GM12878 (cell line): ENCODE results near the gene CRIM1. TPM values are rescaled to one million over a fixed set of nuclear protein-coding genes. Genes with fewer than 3 reads are reported as not detected.

ENCODE experiments used
- ATAC-seq: fragments of 200-7000 bp; cut with Tn5 transposase; 3 replicates; pipeline ENCODE4 v1.9.1; 2020; ENCODE audit warnings: mild to moderate bottlenecking, moderate library complexity
- BruUV-seq: library from RNA; stranded (reverse); fragments of 400-500 nt; replicated peaks from 2 replicates; lab custom pipeline; 2021; lab: Mats Ljungman, UMichigan
- CTCF ChIA-PET: fragments of 300-600 bp; sonication (Branson Sonifier 250); formaldehyde crosslinking; extraction: SDS; loops from one replicate; lab custom pipeline; 2021; ENCODE audit warnings: inconsistent platforms; lab: Yijun Ruan, JAX
- POLR2A ChIA-PET: fragments of 350-600 bp; formaldehyde crosslinking; extraction: SDS; loops from one replicate; lab custom pipeline; 2021; ENCODE audit warnings: inconsistent platforms; lab: Charles Lee
- RAD21 ChIA-PET: fragments of 300-600 bp; sonication (Branson Sonifier 250); formaldehyde crosslinking; loops from one replicate; lab custom pipeline; 2023; ENCODE audit warnings: antibody characterized with exemption; ENCODE audit not compliant: unreplicated experiment; lab: Charles Lee
- SMC1A ChIA-PET: fragments of 300-600 bp; sonication (Branson Sonifier 250); formaldehyde crosslinking; loops from one replicate; lab custom pipeline; 2023; ENCODE audit not compliant: unreplicated experiment, uncharacterized antibody; lab: Charles Lee
- DNase-seq: peaks from one replicate; pipeline ENCODE4 v3.0.0-alpha.2; 2011; ENCODE audit warnings: low read depth, low spot score
- FAIRE-seq: peaks from 3 replicates; lab custom pipeline; 2011; peaks lifted over from hg19 to GRCh38; lab: Jason Lieb, UNC
- H2AFZ ChIP-seq: 2 replicates; pipeline ENCODE4 v1.6.0; 2011; ENCODE audit warnings: low read depth, low read length, control low read depth; ENCODE audit not compliant: control insufficient read depth
- H3K27ac ChIP-seq: 2 replicates; pipeline ENCODE4 v1.5.1; 2011; ENCODE audit warnings: control low read depth; ENCODE audit not compliant: control insufficient read depth, insufficient read depth
- H3K27me3 ChIP-seq, 2 experiments: replicated peaks in 1 of 2; 2 replicates each; pipeline versions ENCODE4 v1.6.0 to v1.6.1; 2011; ENCODE audit warnings: low read length in 1 of 2; ENCODE audit not compliant: control insufficient read depth in 2 of 2, insufficient read depth in 2 of 2
- H3K36me3 ChIP-seq, 2 experiments: 2 replicates each; pipeline ENCODE4 v1.5.1; 2011; ENCODE audit warnings: low read length in 1 of 2; ENCODE audit not compliant: control insufficient read depth in 2 of 2, insufficient read depth in 2 of 2
- H3K4me1 ChIP-seq: 2 replicates; pipeline ENCODE4 v1.6.1; 2011; ENCODE audit warnings: mild to moderate bottlenecking, low read length, moderate library complexity, mixed read lengths; ENCODE audit not compliant: control insufficient read depth, insufficient read depth
- H3K4me2 ChIP-seq: 2 replicates; pipeline ENCODE4 v1.6.0; 2011; ENCODE audit warnings: control low read depth; ENCODE audit not compliant: control insufficient read depth, insufficient read depth
- H3K4me3 ChIP-seq: fragments of 200-600 bp; sonication (generic); 2 replicates; pipeline ENCODE4 v1.5.1; 2016
- H3K79me2 ChIP-seq: 2 replicates; pipeline ENCODE4 v1.6.0; 2011; ENCODE audit warnings: low read length; ENCODE audit not compliant: control insufficient read depth, insufficient read depth
- H3K9ac ChIP-seq: 2 replicates; pipeline ENCODE4 v1.8.0; 2011; ENCODE audit warnings: low read length, control low read depth, mixed read lengths; ENCODE audit not compliant: control insufficient read depth, insufficient read depth
- H3K9me3 ChIP-seq: replicated peaks from 3 replicates; pipeline ENCODE4 v1.5.1; 2011; ENCODE audit warnings: mild to moderate bottlenecking, low read length; ENCODE audit not compliant: control insufficient read depth, insufficient read depth
- H4K20me1 ChIP-seq: 2 replicates; pipeline ENCODE4 v1.6.0; 2011; ENCODE audit not compliant: control insufficient read depth, insufficient read depth
- EP300 ChIP-seq, 2 experiments: fragments of 150-350 bp in 1 of 2; IDR thresholded peaks; 2 replicates each; pipeline ENCODE4 v1.6.1; 2011 to 2012; ENCODE audit warnings: low read depth in 2 of 2, low read length in 2 of 2, borderline replicate concordance in 1 of 2, improper control_type of control experiment in 1 of 2, inconsistent platforms in 1 of 2; ENCODE audit not compliant: control insufficient read depth in 1 of 2
- ESRRA ChIP-seq: IDR thresholded peaks from 2 replicates; pipeline ENCODE4 v1.6.1; 2012; ENCODE audit warnings: mild to moderate bottlenecking, low read length, improper control_type of control experiment
- EZH2 ChIP-seq: IDR thresholded peaks from 2 replicates; pipeline ENCODE4 v1.6.1; 2012; ENCODE audit warnings: low read depth, mild to moderate bottlenecking, control low read depth, inconsistent platforms, low read length, borderline replicate concordance; ENCODE audit not compliant: control insufficient read depth
- GABPA ChIP-seq: IDR thresholded peaks from 2 replicates; pipeline ENCODE4 v1.6.1; 2014; ENCODE audit warnings: antibody characterized with exemption, low read depth, mild to moderate bottlenecking, inconsistent platforms
- IKZF1 ChIP-seq: fragments of 450-650 bp; conservative IDR thresholded peaks from 2 replicates; pipeline ENCODE4 v1.6.1; 2017; ENCODE audit warnings: antibody characterized with exemption, mild to moderate bottlenecking
- NFYB ChIP-seq: IDR thresholded peaks from 2 replicates; pipeline ENCODE4 v1.6.1; 2011; ENCODE audit warnings: low read depth, mild to moderate bottlenecking, low read length, improper control_type of control experiment, moderate library complexity; ENCODE audit not compliant: insufficient read depth
- NRF1 ChIP-seq: conservative IDR thresholded peaks from 2 replicates; pipeline ENCODE4 v1.6.1; 2011; ENCODE audit warnings: mild to moderate bottlenecking, low read depth, low read length, improper control_type of control experiment
- PML ChIP-seq: IDR thresholded peaks from 2 replicates; pipeline ENCODE4 v1.6.1; 2012; ENCODE audit warnings: low read length, inconsistent platforms
- RUNX3 ChIP-seq: IDR thresholded peaks from 2 replicates; pipeline ENCODE4 v1.6.1; 2012; ENCODE audit warnings: low read length, inconsistent platforms
- SMC3 ChIP-seq: IDR thresholded peaks from 2 replicates; pipeline ENCODE4 v1.6.1; 2011; ENCODE audit warnings: low read length, improper control_type of control experiment, borderline replicate concordance
- STAT1 ChIP-seq: fragments of 450-650 bp; conservative IDR thresholded peaks from 2 replicates; pipeline ENCODE4 v1.6.1; 2014; ENCODE audit warnings: antibody characterized with exemption, mild to moderate bottlenecking
- TCF7 ChIP-seq: IDR thresholded peaks from 2 replicates; pipeline ENCODE4 v1.6.1; 2014; ENCODE audit warnings: antibody characterized with exemption, borderline replicate concordance
- ZNF622 ChIP-seq: fragments of 450-650 bp; IDR thresholded peaks from 2 replicates; pipeline ENCODE4 v1.6.1; 2017; ENCODE audit warnings: mild to moderate bottlenecking, inconsistent platforms
- ZZZ3 ChIP-seq: IDR thresholded peaks from 2 replicates; pipeline ENCODE4 v1.6.1; 2011; ENCODE audit warnings: low read depth; ENCODE audit not compliant: control insufficient read depth, insufficient read length
- WGBS: methylation state at CpG from one replicate; pipeline ENCODE4 v1.1.6; 2016; ENCODE audit warnings: low lambda C conversion rate; ENCODE audit not compliant: insufficient replicate concordance, insufficient coverage; ENCODE audit errors: missing lambda C conversion rate; 5-methylcytosine and 5-hydroxymethylcytosine counted together
- in situ Hi-C: fragments of 300-500 bp; cut with MboI; formaldehyde crosslinking; loops from 9 replicates; pipeline ENCODE4 v1.14.3; 2018; ENCODE audit warnings: mixed read lengths
- intact Hi-C: fragments of 100-400 bp; cut with micrococcal nuclease; formaldehyde crosslinking; loops from one replicate; pipeline ENCODE4 v1.14.2; 2022; ENCODE audit not compliant: unreplicated experiment
- polyA plus RNA-seq, 11 experiments: library from polyadenylated mRNA; depleted of rRNA in 4 of 11; unstranded in 6 of 11; stranded (reverse) in 5 of 11; fragments of >200 nt; fragmentation: Nextera tagmentation in 4 of 11; fragmentation: Illumina TruSeq in 1 of 11; extraction: Ambion mirVana in 4 of 11; extraction: Trizol in 1 of 11; gene quantifications; 1 replicate in 1 of 11; 2 replicates in 10 of 11; pipeline versions ENCODE4 v1.2.1 to v1.2.3, GENCODE V29; 2011 to 2016; ENCODE audit warnings: inconsistent platforms in 2 of 11, missing spikeins in 2 of 11, low read depth in 1 of 11
- total RNA-seq, 4 experiments: library from RNA; depleted of rRNA in 3 of 4; stranded (reverse); fragments of >200 nt in 3 of 4; fragmentation: Illumina TruSeq in 1 of 4; extraction: Trizol in 1 of 4; gene quantifications; 2 replicates each; pipeline versions ENCODE4 v1.2.1 to v1.2.3, GENCODE V29; 2013 to 2021
- TF ChIP-seq, protein P1 (sequence below): fragments of 450-650 bp; formaldehyde crosslinking; IDR thresholded peaks from 2 replicates; pipeline ENCODE4 v1.5.0; 2022; ENCODE audit warnings: mild to moderate bottlenecking, missing genetic modification characterization
- TF ChIP-seq, protein P2 (sequence below): fragments of 450-650 bp; IDR thresholded peaks from 2 replicates; pipeline ENCODE4 v1.6.1; 2017; ENCODE audit warnings: mild to moderate bottlenecking, moderate library complexity

The CRIM1 gene
- total and polyA plus RNA-seq, 10 of the 15 experiments (the other 5 are each of a cell fraction or from before 2014, with no cell fraction given): 0.42 to 7.4 (median 3.1) TPM

DNA sequence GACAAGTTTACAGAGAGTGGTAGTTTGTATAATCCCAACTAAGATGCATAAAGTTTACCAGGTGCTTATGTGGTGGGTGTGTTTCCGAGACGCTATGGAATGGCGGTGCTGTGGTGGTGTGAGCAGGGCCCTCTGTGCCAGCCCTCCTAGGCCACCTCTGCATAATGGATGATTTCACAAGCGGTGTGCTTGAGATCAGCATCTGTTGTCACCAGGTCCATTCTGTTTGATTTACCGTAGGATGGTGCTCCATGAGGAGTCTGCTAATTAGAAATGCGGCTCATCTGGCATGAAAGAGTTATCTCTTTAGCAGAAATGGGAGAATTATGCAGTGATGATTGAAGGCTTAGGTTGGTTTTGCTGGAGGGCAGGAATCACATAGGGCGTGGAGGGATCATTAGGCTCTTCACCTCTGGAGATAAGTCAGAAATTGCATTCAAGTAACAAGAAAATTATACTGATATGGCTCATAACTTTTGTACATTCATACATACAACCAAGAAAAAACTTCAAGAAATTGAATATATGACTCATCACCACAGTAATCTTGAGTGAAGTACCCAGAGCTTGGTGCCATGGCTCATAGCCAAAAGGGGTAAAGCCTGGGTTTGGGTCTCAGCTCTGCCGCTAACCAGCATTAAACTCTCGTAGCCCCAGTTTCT, 41.4 kb downstream of the CRIM1 start:
- no peak overlapping the region for H3K4me3 ChIP-seq
- no peaks in the 10 kb centered on the region for H4K20me1 ChIP-seq
- in situ Hi-C loops: no loop called here
- H3K9me3 ChIP-seq: no peaks in the 10 kb centered on the region
- no peak overlapping the region for H3K9ac ChIP-seq
- H2AFZ ChIP-seq: no peak overlapping the region
- BruUV-seq: no TSS peak
- ChIA-PET SMC1A (interaction anchor here (1.2 to 1.3 kb wide), 2 partner anchors 14 to 126 kb away, joined by 3 read pairs; no protein-coding TSS in a partner anchor), POLR2A (no interaction called here), CTCF (interaction anchor here (0.7 kb wide), 1 partner anchor 390 kb away, joined by 3 read pairs; no protein-coding TSS in a partner anchor), RAD21 (no interaction called here)
- no peaks in the 10 kb centered on the region; a peak in 1 of 4 replicates for H3K27me3 ChIP-seq
- FAIRE-seq: no peak
- no peaks in the 10 kb centered on the region for H3K4me1 ChIP-seq
- H3K36me3 ChIP-seq: no peaks in the 10 kb centered on the region
- intact Hi-C loops: no loop called here
- DNase-seq: no peak
- 60% methylated on average over 9 of the region's 9 CpGs for WGBS
- no peak overlapping the region for H3K27ac ChIP-seq
- no peaks in the 10 kb centered on the region for H3K79me2 ChIP-seq
- no peak overlapping the region for H3K4me2 ChIP-seq
- ATAC-seq: no peak
- no peak for TF ChIP-seq NFYB
- TF ChIP-seq TCF7: no peak
- no peak for TF ChIP-seq EP300 (IDR thresholded peaks at IDR 0.05; ENCODE audit: borderline replicate concordance in 1 of 2, control insufficient read depth in 1 of 2, low read depth in 2 of 2, low read length in 2 of 2)
- TF ChIP-seq ZNF622: no peak
- TF ChIP-seq, protein P1, sequence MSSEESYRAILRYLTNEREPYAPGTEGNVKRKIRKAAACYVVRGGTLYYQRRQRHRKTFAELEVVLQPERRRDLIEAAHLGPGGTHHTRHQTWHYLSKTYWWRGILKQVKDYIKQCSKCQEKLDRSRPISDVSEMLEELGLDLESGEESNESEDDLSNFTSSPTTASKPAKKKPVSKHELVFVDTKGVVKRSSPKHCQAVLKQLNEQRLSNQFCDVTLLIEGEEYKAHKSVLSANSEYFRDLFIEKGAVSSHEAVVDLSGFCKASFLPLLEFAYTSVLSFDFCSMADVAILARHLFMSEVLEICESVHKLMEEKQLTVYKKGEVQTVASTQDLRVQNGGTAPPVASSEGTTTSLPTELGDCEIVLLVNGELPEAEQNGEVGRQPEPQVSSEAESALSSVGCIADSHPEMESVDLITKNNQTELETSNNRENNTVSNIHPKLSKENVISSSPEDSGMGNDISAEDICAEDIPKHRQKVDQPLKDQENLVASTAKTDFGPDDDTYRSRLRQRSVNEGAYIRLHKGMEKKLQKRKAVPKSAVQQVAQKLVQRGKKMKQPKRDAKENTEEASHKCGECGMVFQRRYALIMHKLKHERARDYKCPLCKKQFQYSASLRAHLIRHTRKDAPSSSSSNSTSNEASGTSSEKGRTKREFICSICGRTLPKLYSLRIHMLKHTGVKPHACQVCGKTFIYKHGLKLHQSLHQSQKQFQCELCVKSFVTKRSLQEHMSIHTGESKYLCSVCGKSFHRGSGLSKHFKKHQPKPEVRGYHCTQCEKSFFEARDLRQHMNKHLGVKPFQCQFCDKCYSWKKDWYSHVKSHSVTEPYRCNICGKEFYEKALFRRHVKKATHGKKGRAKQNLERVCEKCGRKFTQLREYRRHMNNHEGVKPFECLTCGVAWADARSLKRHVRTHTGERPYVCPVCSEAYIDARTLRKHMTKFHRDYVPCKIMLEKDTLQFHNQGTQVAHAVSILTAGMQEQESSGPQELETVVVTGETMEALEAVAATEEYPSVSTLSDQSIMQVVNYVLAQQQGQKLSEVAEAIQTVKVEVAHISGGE (CRISPR knock-in tag): no peak
- no peak for TF ChIP-seq SMC3
- TF ChIP-seq EZH2: no peak
- no peak for TF ChIP-seq PML
- TF ChIP-seq NRF1: no peak
- TF ChIP-seq IKZF1: no peak
- TF ChIP-seq ESRRA: no peak
- no peak for TF ChIP-seq GABPA
- no peak for TF ChIP-seq RUNX3
- TF ChIP-seq, protein P2, sequence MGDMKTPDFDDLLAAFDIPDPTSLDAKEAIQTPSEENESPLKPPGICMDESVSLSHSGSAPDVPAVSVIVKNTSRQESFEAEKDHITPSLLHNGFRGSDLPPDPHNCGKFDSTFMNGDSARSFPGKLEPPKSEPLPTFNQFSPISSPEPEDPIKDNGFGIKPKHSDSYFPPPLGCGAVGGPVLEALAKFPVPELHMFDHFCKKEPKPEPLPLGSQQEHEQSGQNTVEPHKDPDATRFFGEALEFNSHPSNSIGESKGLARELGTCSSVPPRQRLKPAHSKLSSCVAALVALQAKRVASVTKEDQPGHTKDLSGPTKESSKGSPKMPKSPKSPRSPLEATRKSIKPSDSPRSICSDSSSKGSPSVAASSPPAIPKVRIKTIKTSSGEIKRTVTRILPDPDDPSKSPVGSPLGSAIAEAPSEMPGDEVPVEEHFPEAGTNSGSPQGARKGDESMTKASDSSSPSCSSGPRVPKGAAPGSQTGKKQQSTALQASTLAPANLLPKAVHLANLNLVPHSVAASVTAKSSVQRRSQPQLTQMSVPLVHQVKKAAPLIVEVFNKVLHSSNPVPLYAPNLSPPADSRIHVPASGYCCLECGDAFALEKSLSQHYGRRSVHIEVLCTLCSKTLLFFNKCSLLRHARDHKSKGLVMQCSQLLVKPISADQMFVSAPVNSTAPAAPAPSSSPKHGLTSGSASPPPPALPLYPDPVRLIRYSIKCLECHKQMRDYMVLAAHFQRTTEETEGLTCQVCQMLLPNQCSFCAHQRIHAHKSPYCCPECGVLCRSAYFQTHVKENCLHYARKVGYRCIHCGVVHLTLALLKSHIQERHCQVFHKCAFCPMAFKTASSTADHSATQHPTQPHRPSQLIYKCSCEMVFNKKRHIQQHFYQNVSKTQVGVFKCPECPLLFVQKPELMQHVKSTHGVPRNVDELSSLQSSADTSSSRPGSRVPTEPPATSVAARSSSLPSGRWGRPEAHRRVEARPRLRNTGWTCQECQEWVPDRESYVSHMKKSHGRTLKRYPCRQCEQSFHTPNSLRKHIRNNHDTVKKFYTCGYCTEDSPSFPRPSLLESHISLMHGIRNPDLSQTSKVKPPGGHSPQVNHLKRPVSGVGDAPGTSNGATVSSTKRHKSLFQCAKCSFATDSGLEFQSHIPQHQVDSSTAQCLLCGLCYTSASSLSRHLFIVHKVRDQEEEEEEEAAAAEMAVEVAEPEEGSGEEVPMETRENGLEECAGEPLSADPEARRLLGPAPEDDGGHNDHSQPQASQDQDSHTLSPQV: no peak
- TF ChIP-seq ZZZ3: no peak
- TF ChIP-seq STAT1: no peak
